PC-9 (cell line): Measurements from ENCODE around the gene MAGI1.

Experiments
- CTCF ChIP-seq: fragments of 200-600 bp; sonication (generic); conservative IDR thresholded peaks from 2 replicates; pipeline ENCODE4 v1.6.1; 2017; ENCODE audit warnings: mixed run types, antibody characterized with exemption, mild to moderate bottlenecking, moderate library complexity
- EZH2 ChIP-seq: fragments of 200-600 bp; sonication (generic); IDR thresholded peaks from 2 replicates; pipeline ENCODE4 v1.8.0; 2017; ENCODE audit warnings: antibody characterized with exemption, low read depth

GRCh38 chr3:65925254-65925954, 113.3 kb downstream of the MAGI1 start:
- TF ChIP-seq CTCF (no peak), EZH2 (no peak)
